Measurements from ENCODE around the gene POLK.

DNA sequence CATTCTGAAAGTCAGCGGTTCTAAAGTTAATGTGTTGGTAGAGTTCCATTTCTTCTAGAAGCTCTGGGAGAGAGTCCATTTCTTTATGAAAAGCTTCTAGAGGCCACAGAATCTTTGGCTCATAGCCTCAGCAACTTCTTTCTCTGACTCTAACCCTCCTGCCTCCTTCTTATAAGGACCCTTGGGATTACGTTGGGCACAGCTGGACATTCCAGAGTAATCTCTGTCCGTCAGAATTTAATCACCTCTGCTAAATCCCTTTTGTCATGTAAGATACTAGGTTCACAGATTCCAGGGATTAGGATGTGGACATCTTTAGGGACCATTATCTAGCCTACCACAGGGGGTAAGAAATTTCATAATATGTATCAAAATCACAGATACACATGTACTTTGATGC is 77.0 kb downstream of the POLK start:
- TF ChIP-seq EZH2 (IDR thresholded peaks at IDR 0.05; ENCODE audit: insufficient read depth, poor library complexity, severe bottlenecking): no peak
- no peak for TF ChIP-seq EZH2phosphoT487 (IDR thresholded peaks at IDR 0.05; ENCODE audit: insufficient read depth, low read depth)
